GM18519 (cell line): ENCODE measurements around the gene ARHGAP23.
"Not testable (repeated sequence)": the region's sequence is repeated elsewhere in the genome, so short reads cannot be mapped to it uniquely, and the experiment has no call there.

Experiments used
- ATAC-seq: cut with Tn5 transposase; IDR thresholded peaks from one replicate; pipeline ENCODE4 v1.9.1; 2021; ENCODE audit warnings: mild to moderate bottlenecking, moderate library complexity; ENCODE audit not compliant: unreplicated experiment, low FRiP score

The ARHGAP23 gene

DNA sequence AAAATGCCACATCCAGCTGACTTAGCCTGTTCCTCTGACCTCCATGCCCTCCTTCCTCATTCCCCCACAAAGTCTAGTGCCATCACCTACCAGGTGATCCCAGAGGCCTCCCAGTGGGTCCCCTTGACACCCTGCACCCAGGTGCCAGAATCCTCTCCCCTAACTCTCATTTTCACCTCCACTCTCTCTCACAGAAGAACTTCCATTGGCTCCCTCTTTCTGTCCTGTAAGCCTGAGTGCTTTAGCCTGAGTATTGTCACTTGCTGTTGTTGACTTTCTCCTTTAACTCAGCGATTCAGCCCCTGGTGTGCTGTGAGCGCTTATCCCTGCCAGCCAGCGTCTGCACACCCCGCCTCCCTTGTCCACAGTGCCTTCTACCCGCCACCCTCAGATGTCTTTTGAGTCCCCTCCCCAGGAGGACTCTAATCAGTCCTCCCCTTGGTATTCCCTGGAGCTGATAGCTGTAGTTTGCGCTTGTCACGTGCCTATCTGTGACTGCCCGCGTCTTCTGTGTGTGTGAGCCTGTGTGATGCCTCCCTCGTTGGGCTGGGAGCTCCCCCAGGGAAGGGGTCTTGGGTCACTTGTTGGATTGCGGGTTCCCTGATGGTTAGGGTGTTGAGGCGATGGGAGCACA is 31.9 kb downstream of the ARHGAP23 start:
- ATAC-seq, result no peak

DNA sequence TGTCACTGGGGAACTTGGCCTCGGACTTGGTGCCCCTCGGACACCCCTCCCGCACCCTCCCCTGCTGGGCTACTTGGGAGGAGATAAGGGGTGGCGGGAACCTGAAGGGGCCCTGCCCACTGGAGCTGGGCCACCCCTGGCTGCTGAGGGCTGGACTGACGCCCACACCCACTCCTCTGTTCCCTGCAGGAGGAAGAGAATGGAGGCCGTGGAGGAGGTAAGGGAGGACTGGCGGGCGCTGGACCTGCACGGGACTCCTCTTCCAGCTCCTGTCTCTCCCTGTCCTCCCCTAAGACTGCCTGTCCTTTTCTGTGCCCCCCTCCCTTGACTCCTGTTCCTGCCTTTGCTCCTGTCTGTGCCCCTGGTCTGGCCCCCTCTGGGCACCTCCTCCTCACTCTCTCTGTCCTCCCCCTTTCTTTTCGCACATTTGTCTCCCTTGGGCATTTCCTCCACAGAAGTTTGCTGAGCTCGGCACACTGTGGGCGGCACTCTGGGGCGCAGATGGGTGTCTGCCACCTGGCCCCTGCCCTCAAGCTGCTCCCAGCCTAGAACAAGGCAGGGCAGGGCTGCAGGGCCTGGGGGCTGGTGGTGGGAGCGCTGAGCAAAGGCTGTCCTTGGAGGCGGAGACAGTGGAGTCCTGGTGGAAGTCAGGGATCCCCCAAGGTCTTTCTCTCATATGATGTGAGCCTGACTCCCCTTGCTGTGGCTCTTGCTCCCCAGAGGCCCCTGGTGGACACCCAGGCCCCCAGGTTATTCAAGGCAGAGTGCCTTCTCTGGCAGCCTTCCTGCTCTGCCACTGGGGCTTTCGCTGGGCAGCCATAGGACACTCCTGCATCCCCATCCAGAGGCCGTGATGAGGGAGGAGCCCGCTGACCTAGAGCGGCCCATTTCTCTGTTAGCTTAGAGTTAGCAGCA is 32.7 kb downstream of the ARHGAP23 start:
- ATAC-seq, result no peak

- no peak for ATAC-seq
These were observed 33.4 kb downstream of the ARHGAP23 start for GRCh38 chr17:38461683-38462082.

GRCh38 chr17:38463451-38463858 is 35.2 kb downstream of the ARHGAP23 start:
- ATAC-seq, result no peak

- no peak for ATAC-seq
These were observed 36.0 kb downstream of the ARHGAP23 start for GRCh38 chr17:38464251-38464722.

DNA sequence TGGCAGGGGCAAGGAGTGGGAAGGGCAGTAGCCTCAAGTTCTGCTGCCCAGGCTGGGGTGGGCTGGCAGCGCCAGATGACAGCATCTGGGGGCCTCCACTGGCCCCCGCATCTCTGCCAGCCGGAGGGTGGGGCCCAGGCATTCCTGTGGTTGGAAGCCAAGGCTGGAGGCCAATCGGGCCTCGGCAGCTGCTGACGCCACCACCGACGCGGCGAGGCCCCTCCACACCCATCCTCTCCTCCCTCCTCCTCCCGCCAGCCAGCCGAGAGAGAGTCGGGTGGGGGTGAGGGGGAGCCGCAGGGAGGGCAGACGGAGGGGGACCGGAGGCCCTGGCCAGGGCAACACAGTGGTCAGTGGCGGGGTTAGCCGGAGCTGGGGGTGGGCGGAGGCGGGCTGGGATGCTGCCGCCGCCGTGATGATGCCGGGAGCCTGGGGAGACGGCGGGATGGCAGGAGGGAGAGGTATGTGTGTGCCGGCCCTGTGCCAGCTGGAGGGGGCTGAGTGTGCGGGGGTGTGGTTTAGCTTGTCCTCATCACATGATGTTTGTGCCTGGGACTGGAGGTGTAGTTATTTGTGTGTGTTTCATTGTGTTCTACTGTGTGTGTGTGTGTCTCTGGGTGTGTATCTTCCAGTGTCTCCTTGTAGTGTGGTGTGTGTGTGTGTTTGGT is 36.6 kb downstream of the ARHGAP23 start:
- ATAC-seq, result no peak

DNA sequence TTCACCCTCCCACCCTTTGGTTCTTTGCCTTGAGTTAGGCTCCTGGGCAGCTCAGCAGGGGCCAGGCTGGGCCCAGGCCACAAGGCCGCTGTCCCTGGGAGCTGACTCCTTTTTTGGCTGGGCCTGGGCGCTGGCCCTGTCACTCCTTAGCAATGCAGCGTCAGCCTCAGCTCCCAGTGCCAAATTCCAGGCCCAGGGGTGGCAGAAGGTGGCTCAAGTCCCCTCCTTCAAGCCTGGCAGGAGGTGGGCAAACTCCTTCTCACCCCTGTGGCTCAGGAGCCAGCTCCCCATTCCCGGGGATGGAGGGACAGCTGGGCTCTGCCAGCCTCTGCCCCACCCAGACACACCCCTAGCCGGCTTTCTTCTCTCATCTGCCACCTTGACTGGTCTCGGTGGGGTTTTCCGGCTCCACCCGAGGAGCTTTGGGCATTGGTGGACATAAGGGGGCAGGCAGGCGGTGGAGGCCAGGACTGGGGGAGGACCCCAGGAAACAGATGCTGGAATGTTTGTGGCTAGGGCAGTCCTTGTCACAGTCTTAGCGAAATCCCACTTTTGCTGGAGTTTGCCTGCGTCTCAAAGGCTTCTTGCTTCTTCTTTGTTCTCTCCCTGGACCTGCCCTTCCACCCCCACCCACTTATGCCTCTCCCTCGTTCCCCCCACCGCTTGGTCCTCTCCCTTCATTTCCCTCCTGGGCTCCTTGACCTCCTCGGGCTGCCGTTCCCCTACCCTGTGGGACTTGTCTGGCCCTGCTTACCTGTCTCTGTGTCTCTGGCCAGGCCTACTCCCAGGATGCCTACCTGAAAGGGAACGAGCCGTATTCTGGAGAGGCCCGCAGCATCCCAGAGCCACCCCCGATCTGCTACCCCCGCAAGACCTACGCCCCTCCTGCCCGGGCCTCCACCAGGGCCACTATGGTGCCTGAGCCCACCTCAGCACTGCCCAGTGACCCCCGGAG is 37.4 kb downstream of the ARHGAP23 start:
- no peak for ATAC-seq

DNA sequence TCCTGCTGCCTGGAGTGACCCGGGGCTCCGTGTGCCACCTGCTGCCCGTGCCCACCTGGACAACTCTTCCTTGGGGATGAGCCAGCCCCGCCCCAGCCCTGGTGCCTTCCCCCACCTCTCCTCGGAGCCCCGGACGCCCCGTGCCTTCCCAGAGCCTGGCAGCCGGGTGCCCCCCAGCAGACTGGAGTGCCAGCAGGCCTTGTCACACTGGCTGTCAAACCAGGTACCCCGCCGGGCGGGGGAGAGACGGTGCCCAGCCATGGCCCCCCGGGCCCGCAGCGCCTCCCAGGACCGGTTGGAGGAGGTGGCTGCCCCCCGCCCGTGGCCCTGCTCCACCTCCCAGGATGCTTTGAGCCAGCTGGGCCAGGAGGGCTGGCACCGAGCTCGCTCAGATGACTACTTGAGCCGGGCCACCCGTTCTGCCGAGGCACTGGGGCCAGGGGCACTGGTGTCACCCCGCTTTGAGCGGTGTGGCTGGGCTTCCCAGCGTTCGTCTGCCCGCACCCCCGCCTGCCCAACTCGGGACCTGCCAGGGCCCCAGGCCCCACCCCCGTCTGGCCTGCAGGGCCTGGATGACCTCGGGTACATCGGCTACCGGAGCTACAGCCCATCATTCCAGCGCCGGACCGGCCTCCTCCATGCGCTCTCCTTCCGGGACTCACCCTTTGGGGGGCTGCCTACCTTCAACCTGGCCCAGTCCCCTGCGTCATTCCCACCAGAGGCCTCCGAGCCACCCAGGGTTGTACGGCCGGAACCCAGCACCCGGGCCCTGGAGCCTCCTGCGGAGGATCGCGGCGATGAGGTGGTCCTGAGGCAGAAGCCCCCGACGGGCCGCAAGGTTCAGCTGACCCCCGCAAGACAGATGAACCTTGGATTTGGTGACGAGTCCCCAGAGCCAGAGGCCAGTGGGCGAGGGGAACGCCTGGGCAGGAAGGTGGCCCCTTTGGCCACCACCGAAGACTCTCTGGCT is 38.4 kb downstream of the ARHGAP23 start:
- ATAC-seq, result no peak

DNA sequence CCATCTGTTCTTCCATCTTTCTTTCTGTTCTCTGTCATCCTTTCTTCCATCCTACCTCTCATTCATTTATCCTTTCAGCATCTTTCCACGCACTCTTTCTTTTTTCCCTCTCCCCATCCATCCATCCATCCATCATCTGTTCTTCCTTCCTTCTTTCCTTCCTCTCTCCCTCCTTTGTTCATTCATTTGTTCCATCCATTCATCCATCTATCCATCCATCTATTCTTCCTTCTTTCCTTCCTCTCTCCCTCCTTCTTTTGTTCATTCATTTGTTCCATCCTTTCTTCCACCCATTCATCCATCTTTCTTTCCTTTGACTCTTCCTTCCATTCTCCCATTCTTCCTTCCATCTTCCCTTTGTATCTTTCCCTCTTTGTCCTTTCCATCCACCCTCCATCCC is 39.2 kb downstream of the ARHGAP23 start:
- no peak for ATAC-seq

- ATAC-seq, result no peak
These were observed 41.6 kb downstream of the ARHGAP23 start for GRCh38 chr17:38469875-38470274.

DNA sequence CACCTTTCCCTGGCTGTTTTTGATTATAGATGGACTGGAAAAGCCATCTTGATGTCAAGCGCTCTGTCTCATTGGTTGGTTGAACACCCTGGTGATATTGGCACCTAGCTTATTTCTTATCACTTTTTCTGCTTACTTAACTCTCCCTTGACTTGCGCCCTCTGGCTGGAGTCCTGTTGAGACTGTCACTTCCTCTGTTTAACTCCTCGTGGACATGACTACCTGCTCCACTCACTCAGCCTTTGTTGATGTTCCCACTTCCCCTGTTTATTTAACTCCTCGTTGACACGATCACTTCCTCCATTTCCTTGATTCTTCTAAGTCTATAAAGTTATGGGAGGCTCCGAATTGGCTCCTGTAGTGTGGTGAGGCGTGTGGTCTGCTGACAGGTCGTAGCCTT is 43.0 kb downstream of the ARHGAP23 start:
- ATAC-seq, result not testable (repeated sequence)

DNA sequence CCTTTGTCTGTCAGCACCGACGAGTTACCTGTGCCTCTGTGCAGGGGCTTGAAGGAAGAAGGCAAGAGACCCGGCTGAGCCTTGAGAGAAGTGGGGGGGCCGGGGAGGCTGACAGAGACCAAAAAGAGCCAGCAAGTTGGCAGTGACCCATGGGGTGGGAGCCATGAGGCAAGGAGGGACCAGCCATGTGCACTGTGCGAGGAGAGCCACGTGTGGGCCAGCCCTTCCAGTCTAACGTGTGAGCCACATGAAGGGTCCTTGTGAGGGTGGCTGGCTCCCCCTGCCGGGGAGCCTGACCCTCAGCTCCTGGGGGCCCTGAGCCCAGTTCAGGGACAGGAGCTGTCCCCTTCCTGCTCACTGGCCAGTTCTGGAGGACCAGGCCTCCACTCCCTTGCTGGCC is 46.4 kb downstream of the ARHGAP23 start:
- not testable (repeated sequence) for ATAC-seq

- no peak for ATAC-seq
These were observed 48.3 kb downstream of the ARHGAP23 start for GRCh38 chr17:38476549-38476948.

GRCh38 chr17:38477417-38477816 is 49.2 kb downstream of the ARHGAP23 start:
- not testable (repeated sequence) for ATAC-seq

DNA sequence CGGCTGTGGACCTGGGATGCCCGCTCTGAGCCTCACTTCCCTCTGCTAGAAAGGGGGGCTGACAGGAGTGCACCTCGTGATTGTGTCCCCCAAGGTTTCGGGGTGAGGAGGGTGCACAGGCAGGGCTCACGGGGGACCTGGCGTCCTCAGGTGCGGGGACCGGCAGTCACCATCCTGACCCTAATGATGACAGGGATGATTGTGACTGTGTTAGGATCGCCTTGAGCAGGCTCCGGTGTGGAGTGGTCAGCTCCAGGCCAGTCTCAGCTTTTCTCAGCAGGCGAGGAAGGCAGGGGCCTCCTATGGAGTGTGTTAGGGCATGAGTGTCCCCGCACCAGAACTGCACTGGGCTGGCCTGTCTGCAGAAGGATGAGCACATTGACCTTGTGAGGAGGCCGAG is 49.7 kb downstream of the ARHGAP23 start:
- ATAC-seq, result not testable (repeated sequence)

DNA sequence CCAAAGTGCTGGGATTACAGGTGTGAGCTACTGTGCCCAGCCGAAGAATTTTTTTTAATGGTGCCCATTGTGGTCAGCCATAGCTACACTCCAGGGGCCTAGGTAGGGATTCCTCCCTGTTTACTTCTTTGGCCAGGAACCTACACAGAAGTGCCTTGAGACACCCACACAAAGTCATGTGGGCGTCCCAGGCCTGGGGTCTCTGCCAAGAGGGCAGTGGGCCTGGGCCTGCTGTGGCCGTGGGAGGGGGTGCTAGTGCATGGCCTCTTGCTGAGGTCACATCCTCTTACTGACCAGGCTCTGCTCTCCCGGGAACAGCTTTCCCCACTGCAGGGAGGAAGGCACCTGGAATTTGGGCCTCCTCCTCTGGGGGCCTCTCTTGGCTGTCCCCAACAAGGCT is 50.4 kb downstream of the ARHGAP23 start:
- ATAC-seq, result not testable (repeated sequence)

DNA sequence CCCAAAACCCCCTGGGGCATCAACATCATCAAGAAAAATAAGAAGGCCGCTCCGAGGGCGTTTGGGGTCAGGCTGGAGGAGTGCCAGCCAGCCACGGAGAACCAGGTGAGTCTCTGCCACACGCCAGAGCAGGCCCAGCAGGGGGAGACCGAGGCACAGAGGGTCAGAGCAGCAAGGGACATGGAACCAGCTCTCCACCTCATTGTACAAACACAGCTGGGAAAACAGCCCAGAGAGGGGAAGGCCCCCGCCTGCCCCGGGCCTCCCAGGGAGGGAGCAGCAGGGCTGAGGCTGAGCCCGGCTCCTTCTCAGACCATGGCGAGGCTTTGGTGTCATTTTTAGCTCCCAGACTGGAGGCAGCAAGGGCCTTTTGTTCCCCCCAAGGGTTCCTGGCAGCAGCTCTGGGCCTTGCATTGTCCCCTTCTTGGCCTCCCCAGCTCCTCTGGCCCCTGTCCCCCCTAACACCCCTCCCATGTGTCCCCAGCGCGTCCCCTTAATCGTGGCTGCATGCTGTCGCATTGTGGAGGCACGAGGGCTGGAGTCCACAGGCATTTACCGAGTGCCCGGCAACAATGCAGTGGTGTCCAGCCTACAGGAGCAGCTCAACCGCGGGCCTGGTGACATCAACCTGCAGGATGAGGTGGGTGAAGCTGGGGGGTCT is 53.9 kb downstream of the ARHGAP23 start:
- ATAC-seq, result not testable (repeated sequence)

- ATAC-seq, result not testable (repeated sequence)
These were observed 54.4 kb downstream of the ARHGAP23 start for GRCh38 chr17:38482700-38483043.
